ENCODE measurements around the gene DUS3L. TPM values are rescaled to one million over a fixed set of nuclear protein-coding genes. Genes with fewer than 3 reads are reported as not detected.

Gene DUS3L
- total RNA-seq, 1 experiment from 2014 or later: 39.3 TPM

DNA sequence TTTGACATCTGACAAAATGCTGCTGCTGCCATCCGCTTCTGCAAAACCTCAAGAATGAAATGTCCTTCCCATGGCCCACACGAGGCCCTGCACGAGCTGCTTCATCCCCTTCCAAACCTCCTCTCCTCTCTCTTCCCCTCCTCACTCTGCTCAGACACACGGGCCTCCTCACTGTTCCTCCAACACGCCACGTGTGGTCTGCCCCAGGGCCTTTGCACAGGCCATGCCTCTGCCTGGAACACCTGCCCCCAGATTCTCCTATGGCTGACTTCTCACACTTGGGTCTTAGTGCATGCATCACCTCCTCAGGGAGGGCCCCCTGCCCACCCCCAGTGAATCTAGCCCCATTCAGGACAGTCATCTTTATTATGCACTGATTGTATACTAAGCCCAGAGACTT, 29.8 kb upstream of the DUS3L start:
- Mint-ChIP-seq H3K27ac (no peak overlapping the region), H3K36me3 (no peaks in the 10 kb centered on the region), H3K9me3 (no peaks in the 10 kb centered on the region), H3K4me1 (no peaks in the 10 kb centered on the region), H3K27me3 (ENCODE audit: low read depth) (peaks cover 9% of the 10 kb centered on the region), H3K4me3 (no peak overlapping the region)
- CTCF ChIA-PET: interaction anchor here (0.7 to 6.1 kb wide), 3 partner anchors 9 to 201 kb away, joined by 3 to 70 read pairs (median 4); partner anchors contain the start of gene NRTN
- DNase-seq (ENCODE audit: low spot score) (no peak), ATAC-seq (no peak)
- TF ChIP-seq, protein P1, sequence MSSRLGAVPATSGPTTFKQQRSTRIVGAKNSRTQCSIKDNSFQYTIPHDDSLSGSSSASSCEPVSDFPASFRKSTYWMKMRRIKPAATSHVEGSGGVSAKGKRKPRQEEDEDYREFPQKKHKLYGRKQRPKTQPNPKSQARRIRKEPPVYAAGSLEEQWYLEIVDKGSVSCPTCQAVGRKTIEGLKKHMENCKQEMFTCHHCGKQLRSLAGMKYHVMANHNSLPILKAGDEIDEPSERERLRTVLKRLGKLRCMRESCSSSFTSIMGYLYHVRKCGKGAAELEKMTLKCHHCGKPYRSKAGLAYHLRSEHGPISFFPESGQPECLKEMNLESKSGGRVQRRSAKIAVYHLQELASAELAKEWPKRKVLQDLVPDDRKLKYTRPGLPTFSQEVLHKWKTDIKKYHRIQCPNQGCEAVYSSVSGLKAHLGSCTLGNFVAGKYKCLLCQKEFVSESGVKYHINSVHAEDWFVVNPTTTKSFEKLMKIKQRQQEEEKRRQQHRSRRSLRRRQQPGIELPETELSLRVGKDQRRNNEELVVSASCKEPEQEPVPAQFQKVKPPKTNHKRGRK (CRISPR knock-in tag; IDR thresholded peaks at IDR 0.05; ENCODE audit: borderline replicate concordance): no peak
- TF ChIP-seq GTF2I (CRISPR knock-in tag; conservative IDR thresholded peaks at IDR 0.05): 0 out of 2 replicates have a peak, but pooled peaks have one; percentile 68
- POLR2A ChIA-PET: interaction anchor here (0.6 kb wide), 1 partner anchor 122 kb away, joined by 6 read pairs; no protein-coding TSS in a partner anchor

DNA sequence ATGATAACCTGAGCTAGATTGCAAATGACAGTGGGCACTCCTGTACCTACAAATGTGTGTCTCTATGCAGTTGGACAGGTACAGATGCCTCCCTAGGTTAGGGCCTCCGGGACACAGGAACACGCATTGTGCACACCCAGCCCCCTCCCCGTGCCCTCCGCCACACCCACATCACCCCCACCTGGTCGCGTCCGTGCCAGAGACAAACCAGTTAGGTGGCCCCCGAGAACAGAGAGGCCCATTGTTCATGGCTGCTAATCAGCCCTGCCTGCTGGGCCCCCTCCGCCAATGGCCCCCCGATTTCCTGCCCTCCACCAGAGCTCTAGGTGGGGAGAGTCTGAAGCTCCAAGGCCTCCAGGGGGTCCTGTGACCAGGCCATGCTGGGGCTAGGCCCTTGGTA, 27.6 kb upstream of the DUS3L start:
- Mint-ChIP-seq H3K4me1 (no peaks in the 10 kb centered on the region), H3K27me3 (ENCODE audit: low read depth) (peaks cover 9% of the 10 kb centered on the region), H3K4me3 (no peak overlapping the region), H3K9me3 (no peaks in the 10 kb centered on the region), H3K36me3 (no peaks in the 10 kb centered on the region), H3K27ac (no peak overlapping the region)
- ChIA-PET CTCF (interaction anchor here (2.4 kb wide), 1 partner anchor 14 kb away, joined by 8 read pairs; no protein-coding TSS in a partner anchor), POLR2A (no interaction called here)
- ATAC-seq: no peak
- no peak for DNase-seq (ENCODE audit: low spot score)
- TF ChIP-seq EMX1 (CRISPR knock-in tag; IDR thresholded peaks at IDR 0.05) (no peak), ELF4 (CRISPR knock-in tag; IDR thresholded peaks at IDR 0.05; ENCODE audit: low read depth) (no peak)
- TF ChIP-seq, protein P2, sequence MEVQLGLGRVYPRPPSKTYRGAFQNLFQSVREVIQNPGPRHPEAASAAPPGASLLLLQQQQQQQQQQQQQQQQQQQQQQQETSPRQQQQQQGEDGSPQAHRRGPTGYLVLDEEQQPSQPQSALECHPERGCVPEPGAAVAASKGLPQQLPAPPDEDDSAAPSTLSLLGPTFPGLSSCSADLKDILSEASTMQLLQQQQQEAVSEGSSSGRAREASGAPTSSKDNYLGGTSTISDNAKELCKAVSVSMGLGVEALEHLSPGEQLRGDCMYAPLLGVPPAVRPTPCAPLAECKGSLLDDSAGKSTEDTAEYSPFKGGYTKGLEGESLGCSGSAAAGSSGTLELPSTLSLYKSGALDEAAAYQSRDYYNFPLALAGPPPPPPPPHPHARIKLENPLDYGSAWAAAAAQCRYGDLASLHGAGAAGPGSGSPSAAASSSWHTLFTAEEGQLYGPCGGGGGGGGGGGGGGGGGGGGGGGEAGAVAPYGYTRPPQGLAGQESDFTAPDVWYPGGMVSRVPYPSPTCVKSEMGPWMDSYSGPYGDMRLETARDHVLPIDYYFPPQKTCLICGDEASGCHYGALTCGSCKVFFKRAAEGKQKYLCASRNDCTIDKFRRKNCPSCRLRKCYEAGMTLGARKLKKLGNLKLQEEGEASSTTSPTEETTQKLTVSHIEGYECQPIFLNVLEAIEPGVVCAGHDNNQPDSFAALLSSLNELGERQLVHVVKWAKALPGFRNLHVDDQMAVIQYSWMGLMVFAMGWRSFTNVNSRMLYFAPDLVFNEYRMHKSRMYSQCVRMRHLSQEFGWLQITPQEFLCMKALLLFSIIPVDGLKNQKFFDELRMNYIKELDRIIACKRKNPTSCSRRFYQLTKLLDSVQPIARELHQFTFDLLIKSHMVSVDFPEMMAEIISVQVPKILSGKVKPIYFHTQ (CRISPR knock-in tag; IDR thresholded peaks at IDR 0.05): no peak

DNA sequence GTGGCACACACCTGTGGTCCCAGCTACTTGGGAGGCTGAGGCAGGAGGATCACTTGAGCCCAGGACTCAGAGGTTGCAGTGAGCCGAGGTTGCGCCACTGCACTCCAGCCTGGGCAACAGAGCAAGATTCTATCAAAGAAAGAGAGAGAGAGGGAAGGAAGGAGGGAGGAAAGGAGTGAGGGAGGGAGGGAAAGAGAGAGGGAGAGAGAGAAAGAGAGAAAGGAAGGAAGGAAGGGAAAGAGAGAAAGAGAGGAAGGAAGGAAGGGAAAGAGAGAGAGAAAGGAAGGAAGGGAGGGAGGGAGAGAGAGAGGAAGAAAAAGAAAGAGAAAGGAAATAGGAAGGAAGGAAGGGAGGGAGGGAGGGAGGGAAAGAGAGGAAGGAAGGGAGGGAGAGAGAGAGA, 26.3 kb upstream of the DUS3L start:
- ChIA-PET CTCF (no interaction called here), POLR2A (no interaction called here)
- TF ChIP-seq, protein P3, sequence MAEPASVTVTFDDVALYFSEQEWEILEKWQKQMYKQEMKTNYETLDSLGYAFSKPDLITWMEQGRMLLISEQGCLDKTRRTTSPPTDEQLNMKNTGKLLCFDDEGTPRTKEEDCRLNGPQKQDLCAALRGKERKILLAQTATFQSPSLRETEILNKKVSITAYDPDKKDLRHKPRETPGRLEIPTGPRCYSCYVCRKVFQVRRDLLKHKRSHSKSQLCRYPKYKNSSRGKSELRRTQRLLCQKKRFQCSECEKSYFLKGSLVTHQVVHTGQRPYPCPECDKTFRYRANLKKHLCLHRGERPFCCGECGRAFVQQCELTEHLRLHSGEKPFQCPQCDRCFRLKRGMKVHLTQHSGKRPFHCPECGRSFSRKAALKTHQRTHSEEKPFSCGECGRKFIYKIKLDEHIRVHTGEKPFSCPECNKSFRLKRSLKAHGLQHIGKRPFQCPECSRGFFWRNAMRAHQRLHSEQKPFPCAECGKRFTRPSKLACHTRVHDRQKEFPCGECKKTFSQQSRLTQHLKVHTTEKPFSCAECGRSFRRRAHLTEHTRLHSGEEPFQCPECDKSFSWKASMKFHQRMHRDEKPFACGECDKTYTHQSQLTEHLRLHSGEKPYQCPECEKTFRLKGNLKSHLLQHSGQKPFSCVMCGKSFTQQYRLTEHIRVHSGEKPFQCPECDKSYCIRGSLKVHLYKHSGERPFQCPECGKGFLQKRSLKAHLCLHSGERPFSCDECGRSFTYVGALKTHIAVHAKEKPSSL (CRISPR knock-in tag; conservative IDR thresholded peaks at IDR 0.05): no peak
- no peak for TF ChIP-seq CBFB (CRISPR knock-in tag; IDR thresholded peaks at IDR 0.05; ENCODE audit: low read depth)
- no peak for TF ChIP-seq NFATC4 (CRISPR knock-in tag; IDR thresholded peaks at IDR 0.05)
- TF ChIP-seq, protein P4, sequence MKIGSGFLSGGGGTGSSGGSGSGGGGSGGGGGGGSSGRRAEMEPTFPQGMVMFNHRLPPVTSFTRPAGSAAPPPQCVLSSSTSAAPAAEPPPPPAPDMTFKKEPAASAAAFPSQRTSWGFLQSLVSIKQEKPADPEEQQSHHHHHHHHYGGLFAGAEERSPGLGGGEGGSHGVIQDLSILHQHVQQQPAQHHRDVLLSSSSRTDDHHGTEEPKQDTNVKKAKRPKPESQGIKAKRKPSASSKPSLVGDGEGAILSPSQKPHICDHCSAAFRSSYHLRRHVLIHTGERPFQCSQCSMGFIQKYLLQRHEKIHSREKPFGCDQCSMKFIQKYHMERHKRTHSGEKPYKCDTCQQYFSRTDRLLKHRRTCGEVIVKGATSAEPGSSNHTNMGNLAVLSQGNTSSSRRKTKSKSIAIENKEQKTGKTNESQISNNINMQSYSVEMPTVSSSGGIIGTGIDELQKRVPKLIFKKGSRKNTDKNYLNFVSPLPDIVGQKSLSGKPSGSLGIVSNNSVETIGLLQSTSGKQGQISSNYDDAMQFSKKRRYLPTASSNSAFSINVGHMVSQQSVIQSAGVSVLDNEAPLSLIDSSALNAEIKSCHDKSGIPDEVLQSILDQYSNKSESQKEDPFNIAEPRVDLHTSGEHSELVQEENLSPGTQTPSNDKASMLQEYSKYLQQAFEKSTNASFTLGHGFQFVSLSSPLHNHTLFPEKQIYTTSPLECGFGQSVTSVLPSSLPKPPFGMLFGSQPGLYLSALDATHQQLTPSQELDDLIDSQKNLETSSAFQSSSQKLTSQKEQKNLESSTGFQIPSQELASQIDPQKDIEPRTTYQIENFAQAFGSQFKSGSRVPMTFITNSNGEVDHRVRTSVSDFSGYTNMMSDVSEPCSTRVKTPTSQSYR (CRISPR knock-in tag; IDR thresholded peaks at IDR 0.05): no peak
- no peak for TF ChIP-seq ZNF423 (CRISPR knock-in tag; IDR thresholded peaks at IDR 0.05)
- TF ChIP-seq, protein P5, sequence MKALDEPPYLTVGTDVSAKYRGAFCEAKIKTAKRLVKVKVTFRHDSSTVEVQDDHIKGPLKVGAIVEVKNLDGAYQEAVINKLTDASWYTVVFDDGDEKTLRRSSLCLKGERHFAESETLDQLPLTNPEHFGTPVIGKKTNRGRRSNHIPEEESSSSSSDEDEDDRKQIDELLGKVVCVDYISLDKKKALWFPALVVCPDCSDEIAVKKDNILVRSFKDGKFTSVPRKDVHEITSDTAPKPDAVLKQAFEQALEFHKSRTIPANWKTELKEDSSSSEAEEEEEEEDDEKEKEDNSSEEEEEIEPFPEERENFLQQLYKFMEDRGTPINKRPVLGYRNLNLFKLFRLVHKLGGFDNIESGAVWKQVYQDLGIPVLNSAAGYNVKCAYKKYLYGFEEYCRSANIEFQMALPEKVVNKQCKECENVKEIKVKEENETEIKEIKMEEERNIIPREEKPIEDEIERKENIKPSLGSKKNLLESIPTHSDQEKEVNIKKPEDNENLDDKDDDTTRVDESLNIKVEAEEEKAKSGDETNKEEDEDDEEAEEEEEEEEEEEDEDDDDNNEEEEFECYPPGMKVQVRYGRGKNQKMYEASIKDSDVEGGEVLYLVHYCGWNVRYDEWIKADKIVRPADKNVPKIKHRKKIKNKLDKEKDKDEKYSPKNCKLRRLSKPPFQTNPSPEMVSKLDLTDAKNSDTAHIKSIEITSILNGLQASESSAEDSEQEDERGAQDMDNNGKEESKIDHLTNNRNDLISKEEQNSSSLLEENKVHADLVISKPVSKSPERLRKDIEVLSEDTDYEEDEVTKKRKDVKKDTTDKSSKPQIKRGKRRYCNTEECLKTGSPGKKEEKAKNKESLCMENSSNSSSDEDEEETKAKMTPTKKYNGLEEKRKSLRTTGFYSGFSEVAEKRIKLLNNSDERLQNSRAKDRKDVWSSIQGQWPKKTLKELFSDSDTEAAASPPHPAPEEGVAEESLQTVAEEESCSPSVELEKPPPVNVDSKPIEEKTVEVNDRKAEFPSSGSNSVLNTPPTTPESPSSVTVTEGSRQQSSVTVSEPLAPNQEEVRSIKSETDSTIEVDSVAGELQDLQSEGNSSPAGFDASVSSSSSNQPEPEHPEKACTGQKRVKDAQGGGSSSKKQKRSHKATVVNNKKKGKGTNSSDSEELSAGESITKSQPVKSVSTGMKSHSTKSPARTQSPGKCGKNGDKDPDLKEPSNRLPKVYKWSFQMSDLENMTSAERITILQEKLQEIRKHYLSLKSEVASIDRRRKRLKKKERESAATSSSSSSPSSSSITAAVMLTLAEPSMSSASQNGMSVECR (CRISPR knock-in tag; IDR thresholded peaks at IDR 0.05; ENCODE audit: borderline replicate concordance): no peak
- no peak for TF ChIP-seq NR1H2 (CRISPR knock-in tag; IDR thresholded peaks at IDR 0.05)
- TF ChIP-seq JUN (CRISPR knock-in tag; IDR thresholded peaks at IDR 0.05): no peak
- TF ChIP-seq, protein P6, sequence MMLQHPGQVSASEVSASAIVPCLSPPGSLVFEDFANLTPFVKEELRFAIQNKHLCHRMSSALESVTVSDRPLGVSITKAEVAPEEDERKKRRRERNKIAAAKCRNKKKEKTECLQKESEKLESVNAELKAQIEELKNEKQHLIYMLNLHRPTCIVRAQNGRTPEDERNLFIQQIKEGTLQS (CRISPR knock-in tag; conservative IDR thresholded peaks at IDR 0.05): no peak
- no peak for TF ChIP-seq FOXP1 (CRISPR knock-in tag; IDR thresholded peaks at IDR 0.05; ENCODE audit: borderline replicate concordance)
- TF ChIP-seq ZNF396 (CRISPR knock-in tag; IDR thresholded peaks at IDR 0.05; ENCODE audit: borderline replicate concordance): no peak
- TF ChIP-seq RELA (CRISPR knock-in tag; IDR thresholded peaks at IDR 0.05; ENCODE audit: borderline replicate concordance): no peak
- DNase-seq (ENCODE audit: low spot score) (no peak), ATAC-seq (no peak)
- H3K9me3 Mint-ChIP-seq: no peaks in the 10 kb centered on the region
- no peaks in the 10 kb centered on the region for H3K36me3 Mint-ChIP-seq
- no peak overlapping the region for H3K27ac Mint-ChIP-seq
- peaks cover 9% of the 10 kb centered on the region for H3K27me3 Mint-ChIP-seq (ENCODE audit: low read depth)
- no peak overlapping the region for H3K4me3 Mint-ChIP-seq
- no peaks in the 10 kb centered on the region for H3K4me1 Mint-ChIP-seq

Data from WTC11 (cell line).